GM12878 (cell line): ENCODE results near the gene COQ2. TPM values are rescaled to one million over a fixed set of nuclear protein-coding genes. Genes with fewer than 3 reads are reported as not detected.
"Not testable (repeated sequence)": the region's sequence is repeated elsewhere in the genome, so short reads cannot be mapped to it uniquely, and the experiment has no call there.

ENCODE experiments used
- ATAC-seq: fragments of 200-7000 bp; cut with Tn5 transposase; 3 replicates; pipeline ENCODE4 v1.9.1; 2020; ENCODE audit warnings: mild to moderate bottlenecking, moderate library complexity
- BruUV-seq: library from RNA; stranded (reverse); fragments of 400-500 nt; replicated peaks from 2 replicates; lab custom pipeline; 2021; lab: Mats Ljungman, UMichigan
- CTCF ChIA-PET: fragments of 300-600 bp; sonication (Branson Sonifier 250); formaldehyde crosslinking; extraction: SDS; loops from one replicate; lab custom pipeline; 2021; ENCODE audit warnings: inconsistent platforms; lab: Yijun Ruan, JAX
- POLR2A ChIA-PET: fragments of 350-600 bp; formaldehyde crosslinking; extraction: SDS; loops from one replicate; lab custom pipeline; 2021; ENCODE audit warnings: inconsistent platforms; lab: Charles Lee
- RAD21 ChIA-PET: fragments of 300-600 bp; sonication (Branson Sonifier 250); formaldehyde crosslinking; loops from one replicate; lab custom pipeline; 2023; ENCODE audit warnings: antibody characterized with exemption; ENCODE audit not compliant: unreplicated experiment; lab: Charles Lee
- SMC1A ChIA-PET: fragments of 300-600 bp; sonication (Branson Sonifier 250); formaldehyde crosslinking; loops from one replicate; lab custom pipeline; 2023; ENCODE audit not compliant: unreplicated experiment, uncharacterized antibody; lab: Charles Lee
- DNase-seq: peaks from one replicate; pipeline ENCODE4 v3.0.0-alpha.2; 2011; ENCODE audit warnings: low read depth, low spot score
- FAIRE-seq: peaks from 3 replicates; lab custom pipeline; 2011; peaks lifted over from hg19 to GRCh38; lab: Jason Lieb, UNC
- H2AFZ ChIP-seq: 2 replicates; pipeline ENCODE4 v1.6.0; 2011; ENCODE audit warnings: low read depth, low read length, control low read depth; ENCODE audit not compliant: control insufficient read depth
- H3K27ac ChIP-seq: 2 replicates; pipeline ENCODE4 v1.5.1; 2011; ENCODE audit warnings: control low read depth; ENCODE audit not compliant: control insufficient read depth, insufficient read depth
- H3K27me3 ChIP-seq, 2 experiments: replicated peaks in 1 of 2; 2 replicates each; pipeline versions ENCODE4 v1.6.0 to v1.6.1; 2011; ENCODE audit warnings: low read length in 1 of 2; ENCODE audit not compliant: control insufficient read depth in 2 of 2, insufficient read depth in 2 of 2
- H3K36me3 ChIP-seq, 2 experiments: 2 replicates each; pipeline ENCODE4 v1.5.1; 2011; ENCODE audit warnings: low read length in 1 of 2; ENCODE audit not compliant: control insufficient read depth in 2 of 2, insufficient read depth in 2 of 2
- H3K4me1 ChIP-seq: 2 replicates; pipeline ENCODE4 v1.6.1; 2011; ENCODE audit warnings: mild to moderate bottlenecking, low read length, moderate library complexity, mixed read lengths; ENCODE audit not compliant: control insufficient read depth, insufficient read depth
- H3K4me2 ChIP-seq: 2 replicates; pipeline ENCODE4 v1.6.0; 2011; ENCODE audit warnings: control low read depth; ENCODE audit not compliant: control insufficient read depth, insufficient read depth
- H3K4me3 ChIP-seq: fragments of 200-600 bp; sonication (generic); 2 replicates; pipeline ENCODE4 v1.5.1; 2016
- H3K79me2 ChIP-seq: 2 replicates; pipeline ENCODE4 v1.6.0; 2011; ENCODE audit warnings: low read length; ENCODE audit not compliant: control insufficient read depth, insufficient read depth
- H3K9ac ChIP-seq: 2 replicates; pipeline ENCODE4 v1.8.0; 2011; ENCODE audit warnings: low read length, control low read depth, mixed read lengths; ENCODE audit not compliant: control insufficient read depth, insufficient read depth
- H3K9me3 ChIP-seq: replicated peaks from 3 replicates; pipeline ENCODE4 v1.5.1; 2011; ENCODE audit warnings: mild to moderate bottlenecking, low read length; ENCODE audit not compliant: control insufficient read depth, insufficient read depth
- H4K20me1 ChIP-seq: 2 replicates; pipeline ENCODE4 v1.6.0; 2011; ENCODE audit not compliant: control insufficient read depth, insufficient read depth
- ATF2 ChIP-seq: IDR thresholded peaks from 2 replicates; pipeline ENCODE4 v1.6.1; 2012; ENCODE audit warnings: low read length, inconsistent platforms
- BCL11A ChIP-seq: IDR thresholded peaks from 2 replicates; pipeline ENCODE4 v1.6.1; 2011; ENCODE audit warnings: low read depth, low read length
- BCL3 ChIP-seq: IDR thresholded peaks from 2 replicates; pipeline ENCODE4 v1.6.1; 2011; ENCODE audit warnings: borderline replicate concordance, low read depth, mild to moderate bottlenecking, moderate library complexity, low read length; ENCODE audit not compliant: insufficient read depth, poor library complexity, severe bottlenecking
- CUX1 ChIP-seq: IDR thresholded peaks from 2 replicates; pipeline ENCODE4 v1.6.1; 2012; ENCODE audit warnings: improper control_type of control experiment, low read depth, low read length; ENCODE audit not compliant: insufficient replicate concordance
- GATAD2B ChIP-seq: fragments of 450-650 bp; conservative IDR thresholded peaks from 2 replicates; pipeline ENCODE4 v1.6.1; 2017; ENCODE audit warnings: low read depth, mild to moderate bottlenecking, moderate library complexity
- MEF2A ChIP-seq: IDR thresholded peaks from 2 replicates; pipeline ENCODE4 v1.6.1; 2011; ENCODE audit warnings: low read depth, mild to moderate bottlenecking, low read length, moderate library complexity; ENCODE audit not compliant: insufficient read depth
- MEF2B ChIP-seq: fragments of 450-650 bp; IDR thresholded peaks from 2 replicates; pipeline ENCODE4 v1.6.1; 2018; ENCODE audit warnings: mild to moderate bottlenecking, moderate library complexity; ENCODE audit not compliant: partially characterized antibody, poor library complexity, severe bottlenecking
- MTA2 ChIP-seq: fragments of 450-650 bp; IDR thresholded peaks from 2 replicates; pipeline ENCODE4 v1.6.1; 2016; ENCODE audit warnings: low read depth, mild to moderate bottlenecking, moderate library complexity
- PAX5 ChIP-seq: IDR thresholded peaks from 2 replicates; pipeline ENCODE4 v1.6.1; 2011; ENCODE audit warnings: low read depth, low read length, borderline replicate concordance
- SKIL ChIP-seq: fragments of 450-650 bp; IDR thresholded peaks from 2 replicates; pipeline ENCODE4 v1.6.1; 2017; ENCODE audit warnings: mild to moderate bottlenecking, low read depth, inconsistent platforms; ENCODE audit not compliant: poor library complexity, severe bottlenecking
- TBL1XR1 ChIP-seq: IDR thresholded peaks from 2 replicates; pipeline ENCODE4 v1.6.1; 2012; ENCODE audit warnings: low read depth, low read length, improper control_type of control experiment
- ZBED1 ChIP-seq: IDR thresholded peaks from 2 replicates; pipeline ENCODE4 v1.6.1; 2016; ENCODE audit warnings: borderline replicate concordance
- WGBS: methylation state at CpG from one replicate; pipeline ENCODE4 v1.1.6; 2016; ENCODE audit warnings: low lambda C conversion rate; ENCODE audit not compliant: insufficient replicate concordance, insufficient coverage; ENCODE audit errors: missing lambda C conversion rate; 5-methylcytosine and 5-hydroxymethylcytosine counted together
- in situ Hi-C: fragments of 300-500 bp; cut with MboI; formaldehyde crosslinking; loops from 9 replicates; pipeline ENCODE4 v1.14.3; 2018; ENCODE audit warnings: mixed read lengths
- intact Hi-C: fragments of 100-400 bp; cut with micrococcal nuclease; formaldehyde crosslinking; loops from one replicate; pipeline ENCODE4 v1.14.2; 2022; ENCODE audit not compliant: unreplicated experiment
- polyA plus RNA-seq, 11 experiments: library from polyadenylated mRNA; depleted of rRNA in 4 of 11; unstranded in 6 of 11; stranded (reverse) in 5 of 11; fragments of >200 nt; fragmentation: Nextera tagmentation in 4 of 11; fragmentation: Illumina TruSeq in 1 of 11; extraction: Ambion mirVana in 4 of 11; extraction: Trizol in 1 of 11; gene quantifications; 1 replicate in 1 of 11; 2 replicates in 10 of 11; pipeline versions ENCODE4 v1.2.1 to v1.2.3, GENCODE V29; 2011 to 2016; ENCODE audit warnings: inconsistent platforms in 2 of 11, missing spikeins in 2 of 11, low read depth in 1 of 11
- total RNA-seq, 4 experiments: library from RNA; depleted of rRNA in 3 of 4; stranded (reverse); fragments of >200 nt in 3 of 4; fragmentation: Illumina TruSeq in 1 of 4; extraction: Trizol in 1 of 4; gene quantifications; 2 replicates each; pipeline versions ENCODE4 v1.2.1 to v1.2.3, GENCODE V29; 2013 to 2021

Gene COQ2
- total and polyA plus RNA-seq, 10 of the 15 experiments (the other 5 are each of a cell fraction or from before 2014, with no cell fraction given) = 5.0 to 46.7 (median 19.1) TPM

GRCh38 chr4:83235645-83236133 is 48.9 kb downstream of the COQ2 start:
- CTCF ChIA-PET = interaction anchor here (1.0 to 4.5 kb wide), 5 partner anchors 13 to 46 kb away, joined by 3 to 18 read pairs (median 7); no protein-coding TSS in a partner anchor
- H3K36me3 ChIP-seq, intact Hi-C loops, H3K27me3 ChIP-seq, H3K79me2 ChIP-seq, H2AFZ ChIP-seq, H3K9me3 ChIP-seq, in situ Hi-C loops, BruUV-seq, H4K20me1 ChIP-seq, FAIRE-seq, H3K9ac ChIP-seq: not testable (repeated sequence)
- POLR2A ChIA-PET = interaction anchor here (1.3 kb wide), 1 partner anchor 17 kb away, joined by 5 read pairs; no protein-coding TSS in a partner anchor
- peaks cover 38% of the 10 kb centered on the region for H3K4me1 ChIP-seq
- peak overlapping the region; percentile 58 for H3K4me2 ChIP-seq
- 0% methylated on average over 3 of the region's 3 CpGs for WGBS
- SMC1A ChIA-PET = interaction anchor here (1.2 to 7.7 kb wide), 10 partner anchors 8 to 123 kb away, joined by 3 to 152 read pairs (median 4); partner anchors contain the start of gene PLAC8
- 0 out of 2 replicates have a peak overlapping the region, but pooled peaks have one; percentile 1 for H3K4me3 ChIP-seq
- DNase-seq = peak; percentile 76
- H3K27ac ChIP-seq = peak overlapping the region; percentile 53
- RAD21 ChIA-PET = interaction anchor here (0.7 to 5.3 kb wide), 10 partner anchors 12 to 125 kb away, joined by 3 to 22 read pairs (median 4); partner anchors contain the start of gene PLAC8
- ATAC-seq = peak; percentile 58
- TF ChIP-seq GATAD2B = peak; percentile 66; the same call in 1 of the 2 replicates
- peak; percentile 76 for TF ChIP-seq MEF2B
- peak; percentile 95 for TF ChIP-seq ATF2
- TF ChIP-seq PAX5 = peak; percentile 52; the same call in 1 of the 2 replicates
- TF ChIP-seq MTA2 = peak; percentile 95
- peak; percentile 20 for TF ChIP-seq BCL3
- peak; percentile 94 for TF ChIP-seq CUX1
- TF ChIP-seq BCL11A = peak; percentile 84
- peak; percentile 91; the same call in 1 of the 2 replicates for TF ChIP-seq TBL1XR1
- peak; percentile 93 for TF ChIP-seq SKIL
- peak; percentile 79 for TF ChIP-seq MEF2A
- 0 out of 2 replicates have a peak, but pooled peaks have one; percentile 20 for TF ChIP-seq ZBED1
